IPS DF 19.7 (cell line): ENCODE results near the gene BST1.
A peak's percentile ranks its signal among the peaks of the same experiment; 100 is the strongest.

Experiments used
- DNase-seq: peaks from one replicate; pipeline ENCODE4 v3.0.0-alpha.2; 2013; ENCODE audit warnings: low read depth, low spot score

Gene BST1

GRCh38 chr4:15676899-15677298 is 26.0 kb upstream of the BST1 start:
- no peak for DNase-seq

- DNase-seq = no peak
Observed at GRCh38 chr4:15677507-15677988, 25.3 kb upstream of the BST1 start.

- DNase-seq = no peak
Observed at GRCh38 chr4:15681067-15681371, 21.8 kb upstream of the BST1 start.

- peak; percentile 93 for DNase-seq
Observed at GRCh38 chr4:15681372-15682241, 21.3 kb upstream of the BST1 start, which contains the start of gene FAM200B. Gene FAM200B, plus strand, starts transcription at chr4:15681827. Its CDS starts 5,151 bp downstream, at chr4:15686978.

- DNase-seq = no peak
Observed at GRCh38 chr4:15682242-15683142, 20.4 kb upstream of the BST1 start.

GRCh38 chr4:15683143-15683495 is 19.7 kb upstream of the BST1 start:
- DNase-seq = no peak

GRCh38 chr4:15684498-15684897 is 18.4 kb upstream of the BST1 start:
- DNase-seq = peak; percentile 68

- no peak for DNase-seq
Observed at GRCh38 chr4:15688051-15688450, 14.8 kb upstream of the BST1 start.

- DNase-seq = no peak
Observed at GRCh38 chr4:15689540-15689939, 13.3 kb upstream of the BST1 start.

GRCh38 chr4:15690020-15690809 is 12.7 kb upstream of the BST1 start:
- DNase-seq = peak; percentile 54

- DNase-seq = no peak
Observed at GRCh38 chr4:15691346-15692135, 11.3 kb upstream of the BST1 start.

GRCh38 chr4:15692602-15693001 is 10.3 kb upstream of the BST1 start:
- no peak for DNase-seq

- DNase-seq = no peak
Observed at GRCh38 chr4:15694431-15694830, 8.4 kb upstream of the BST1 start.

- peak; percentile 72 for DNase-seq
Observed at GRCh38 chr4:15695240-15695699, 7.6 kb upstream of the BST1 start.

- DNase-seq = no peak
Observed at GRCh38 chr4:15695729-15696128, 7.1 kb upstream of the BST1 start.

GRCh38 chr4:15696866-15697265 is 6.0 kb upstream of the BST1 start:
- no peak for DNase-seq

GRCh38 chr4:15703439-15703838 is 574 bp downstream of the BST1 start:
- DNase-seq = no peak

GRCh38 chr4:15704129-15704528 is 1.3 kb downstream of the BST1 start:
- no peak for DNase-seq

GRCh38 chr4:15706646-15707362 is 3.9 kb downstream of the BST1 start:
- no peak for DNase-seq

GRCh38 chr4:15707363-15707715 is 4.5 kb downstream of the BST1 start:
- no peak for DNase-seq
